T-helper 9 cell (primary cell): ENCODE results near the gene C1orf21.
"Not testable (repeated sequence)": the region's sequence is repeated elsewhere in the genome, so short reads cannot be mapped to it uniquely, and the experiment has no call there.

Source experiments
- DNase-seq: peaks from one replicate; pipeline ENCODE4 v3.0.0-alpha.2; 2020
- total RNA-seq, 2 donors: gene quantifications; one replicate each; lab custom pipeline; 2026; lab: John Stamatoyannopoulos, UW

Gene C1orf21, protein sequence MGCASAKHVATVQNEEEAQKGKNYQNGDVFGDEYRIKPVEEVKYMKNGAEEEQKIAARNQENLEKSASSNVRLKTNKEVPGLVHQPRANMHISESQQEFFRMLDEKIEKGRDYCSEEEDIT
- total RNA-seq = 0.48 to 1.3 reads per million in 2 donors

DNA sequence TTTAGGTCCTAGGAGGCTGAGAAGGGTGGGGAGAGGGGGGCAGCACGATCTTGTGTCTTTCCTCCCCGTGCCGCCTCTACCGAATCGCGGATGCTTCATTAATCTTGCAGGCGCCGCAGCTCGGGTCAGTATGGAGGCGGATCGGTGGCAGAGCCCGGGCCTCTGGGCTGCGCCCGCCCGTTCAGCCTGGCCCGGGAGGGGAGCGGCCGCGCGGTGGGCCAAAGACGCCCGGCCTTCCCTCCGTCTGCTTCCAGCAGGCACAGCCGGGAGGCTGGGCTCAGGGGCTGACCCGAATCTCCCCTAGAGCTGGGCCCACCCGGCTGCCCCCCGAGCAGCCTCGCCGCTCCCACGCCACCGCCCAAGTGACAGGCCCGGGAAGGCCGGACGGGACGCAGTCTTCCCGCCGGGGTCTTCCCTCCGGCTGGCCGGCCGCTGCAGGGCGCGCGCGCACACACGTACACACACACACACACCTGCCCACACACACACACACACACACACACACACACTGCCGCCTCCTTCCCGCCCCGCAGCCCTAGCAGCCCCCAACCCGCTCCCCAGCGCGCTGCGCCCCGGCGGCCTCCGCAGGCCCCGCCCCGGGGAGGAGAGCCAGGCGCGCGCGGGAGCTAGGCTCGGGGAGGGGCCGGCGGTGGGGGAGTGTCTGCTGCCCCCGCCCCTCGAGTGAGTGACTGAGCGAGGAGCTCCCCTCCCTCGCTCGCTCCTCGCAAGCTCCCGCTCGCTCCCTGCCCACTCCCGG lies at the start of gene C1orf21:
TSS of gene C1orf21 (plus strand) at position 718 of the 757 bp plus-strand sequence. CDS start 90,481 bp downstream, outside the sequence.
- peak; percentile 27 for DNase-seq

DNA sequence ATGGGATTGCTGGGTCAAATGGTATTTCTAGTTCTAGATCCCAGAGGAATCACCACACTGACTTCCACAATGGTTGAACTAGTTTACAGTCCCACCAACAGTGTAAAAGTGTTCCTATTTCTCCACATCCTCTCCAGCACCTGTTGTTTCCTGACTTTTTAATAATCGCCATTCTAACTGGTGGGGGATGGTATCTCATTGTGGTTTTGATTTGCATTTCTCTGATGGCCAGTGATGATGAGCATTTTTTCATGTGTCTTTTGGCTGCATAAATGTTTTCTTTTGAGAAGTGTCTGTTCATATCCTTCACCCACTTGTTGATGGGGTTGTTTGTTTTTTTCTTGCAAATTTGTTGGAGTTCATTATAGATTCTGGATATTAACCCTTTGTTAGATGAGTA lies 49.0 kb upstream of the C1orf21 start:
- DNase-seq = not testable (repeated sequence)

DNA sequence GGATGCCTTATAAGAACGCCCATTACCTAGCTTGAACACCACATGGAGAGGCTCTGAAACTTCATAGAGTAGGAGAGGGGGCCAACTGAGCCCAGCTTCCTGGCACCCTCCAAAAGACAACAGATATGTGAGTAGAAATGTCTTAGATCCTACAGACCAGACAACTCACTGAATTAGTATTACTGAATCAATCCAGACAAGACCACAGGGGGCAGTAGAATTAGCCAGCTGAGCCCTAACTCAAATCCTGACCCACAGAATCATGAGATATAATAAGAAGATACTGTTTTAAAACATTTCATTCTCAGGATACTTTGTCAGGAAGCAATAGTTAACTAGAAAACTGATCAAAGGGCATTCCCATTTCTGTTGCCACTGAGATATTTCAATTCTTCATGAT lies 45.8 kb upstream of the C1orf21 start:
- no peak for DNase-seq

DNA sequence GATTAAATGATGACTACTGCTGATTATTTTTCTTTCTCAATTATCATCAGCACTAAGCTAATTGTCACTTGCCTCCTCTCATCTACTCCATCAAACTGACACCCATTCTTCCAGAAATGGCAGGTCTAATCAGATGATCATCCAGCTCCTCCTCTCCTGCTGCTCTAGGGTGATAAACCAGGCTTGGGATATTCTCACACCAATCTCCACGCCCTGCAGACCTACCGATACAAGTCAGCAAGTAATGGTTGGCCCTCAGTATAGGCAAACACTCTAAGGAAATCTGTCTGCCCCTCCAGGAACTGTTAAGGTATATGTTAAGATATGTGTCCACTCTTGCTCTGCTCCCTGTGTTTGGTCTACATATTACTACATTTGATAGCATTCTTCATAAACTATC lies 36.3 kb upstream of the C1orf21 start:
- no peak for DNase-seq

DNA sequence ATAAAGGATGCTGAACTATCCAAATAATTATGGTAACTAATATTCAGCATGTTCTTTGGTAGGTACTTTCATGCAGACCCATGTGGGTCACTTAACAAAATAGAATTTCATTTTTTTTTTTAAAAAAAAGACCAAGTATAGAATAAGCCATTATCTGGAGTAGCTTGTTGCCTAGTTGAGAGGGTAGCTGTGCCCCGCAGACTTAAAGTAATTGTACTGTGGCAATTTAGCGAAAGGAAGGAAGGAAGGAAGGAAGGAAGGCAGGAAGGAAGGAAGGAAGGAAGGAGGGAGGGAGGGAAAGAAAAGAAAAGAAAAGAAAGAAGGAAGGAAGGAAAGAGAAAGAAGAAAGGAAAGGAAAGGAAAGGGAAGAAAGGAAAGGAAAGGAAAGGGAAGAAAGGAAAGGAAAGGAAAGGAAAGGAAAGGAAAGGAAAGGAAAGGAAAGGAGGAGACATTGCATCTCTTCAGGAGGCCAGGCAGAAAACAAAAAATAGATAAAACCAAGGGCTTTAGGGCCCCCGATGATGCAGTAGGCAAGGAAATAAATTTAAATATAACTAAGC lies 35.3 kb upstream of the C1orf21 start:
- no peak for DNase-seq

DNA sequence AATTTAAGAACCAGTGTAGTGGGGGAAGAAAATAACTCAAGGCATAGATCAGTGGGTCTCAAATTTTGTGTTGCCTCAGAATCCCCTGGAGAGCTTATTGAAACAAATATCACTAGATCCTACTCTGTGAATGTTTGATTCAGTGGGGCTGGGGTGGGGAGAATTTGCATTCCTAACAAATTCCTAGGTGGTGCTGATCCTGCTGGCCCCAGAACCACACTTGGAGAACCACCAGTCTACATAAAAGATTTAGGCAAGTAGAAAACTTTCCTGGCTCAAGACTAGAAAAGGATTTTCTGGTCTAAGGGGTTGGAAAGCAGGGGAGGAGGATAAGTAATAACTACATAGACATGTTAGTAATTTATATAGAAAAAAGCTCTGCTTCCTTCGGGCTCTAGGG lies 34.1 kb upstream of the C1orf21 start:
- DNase-seq = no peak

DNA sequence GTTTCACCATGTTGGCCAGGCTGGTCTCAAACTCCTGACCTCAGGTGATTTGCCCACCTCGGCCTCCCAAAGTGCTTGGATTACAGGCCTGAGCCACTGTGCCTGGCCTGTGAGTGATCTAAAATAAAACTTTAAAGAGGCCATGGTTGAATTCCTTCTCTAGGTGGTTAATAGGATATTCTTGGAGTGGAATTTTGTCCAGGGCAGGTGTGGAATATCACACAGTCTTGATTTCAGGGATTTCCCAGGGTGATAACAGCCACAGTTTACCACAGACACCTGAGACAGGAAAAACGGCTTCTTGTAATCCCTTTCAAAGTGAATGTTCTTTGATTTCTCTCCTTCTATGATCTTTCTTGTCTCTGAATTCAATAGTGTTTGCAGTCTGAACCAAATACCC lies 32.1 kb upstream of the C1orf21 start:
- DNase-seq = no peak

DNA sequence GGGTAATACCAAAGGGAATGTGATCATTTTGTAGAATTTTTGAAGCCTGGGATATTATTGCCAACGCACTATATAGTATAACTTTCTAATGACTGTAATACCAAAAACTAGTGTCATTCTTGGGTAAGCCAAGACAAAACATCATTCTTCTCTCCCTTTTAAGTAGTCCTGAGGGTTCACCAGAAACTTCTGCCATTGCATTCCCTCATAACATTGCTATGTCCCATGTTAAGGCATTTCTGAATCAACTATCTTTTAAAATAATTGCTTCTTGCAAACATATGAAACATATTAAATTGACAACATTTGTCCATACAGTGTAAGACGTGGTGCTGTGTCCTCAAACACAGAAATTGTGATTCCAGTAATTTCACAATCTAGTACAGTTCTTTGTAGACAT lies 29.9 kb upstream of the C1orf21 start:
- no peak for DNase-seq

DNA sequence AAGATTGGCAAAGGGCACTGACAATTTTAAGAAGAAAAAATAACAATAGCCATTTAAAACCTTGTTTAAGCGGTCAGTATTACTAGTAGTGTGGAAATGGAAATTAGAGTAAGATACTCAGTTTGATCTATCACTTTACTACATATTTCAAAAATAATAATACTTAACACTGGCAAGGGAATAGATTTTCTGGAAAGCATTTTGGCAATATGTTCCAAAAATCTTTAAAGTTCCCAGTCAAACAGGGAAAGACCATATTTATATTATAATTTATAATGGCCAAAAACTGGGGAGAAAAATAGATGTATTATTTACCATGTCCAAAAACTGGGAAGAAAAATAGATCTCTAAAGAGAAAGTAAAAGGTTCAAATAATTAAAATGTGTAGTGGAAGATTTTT lies 28.6 kb upstream of the C1orf21 start:
- DNase-seq = no peak

DNA sequence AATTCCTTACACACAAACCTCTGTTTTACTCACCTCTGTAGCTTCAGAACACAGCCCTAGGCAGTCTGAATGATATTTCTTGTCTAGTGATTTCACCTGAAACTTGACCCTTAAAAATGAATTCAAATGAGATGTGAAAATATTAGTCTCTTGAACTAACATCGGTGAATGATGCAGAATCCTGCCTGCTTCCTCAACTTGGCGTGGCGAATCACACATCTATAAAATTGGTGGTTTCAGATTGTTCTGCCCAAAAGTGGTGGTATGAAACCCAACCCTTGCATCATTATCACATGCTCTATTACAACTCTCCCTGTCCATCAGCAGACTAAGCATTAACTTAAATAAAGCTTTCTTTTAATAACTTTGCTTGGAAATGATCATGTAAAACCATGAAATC lies 26.9 kb upstream of the C1orf21 start:
- DNase-seq = no peak

DNA sequence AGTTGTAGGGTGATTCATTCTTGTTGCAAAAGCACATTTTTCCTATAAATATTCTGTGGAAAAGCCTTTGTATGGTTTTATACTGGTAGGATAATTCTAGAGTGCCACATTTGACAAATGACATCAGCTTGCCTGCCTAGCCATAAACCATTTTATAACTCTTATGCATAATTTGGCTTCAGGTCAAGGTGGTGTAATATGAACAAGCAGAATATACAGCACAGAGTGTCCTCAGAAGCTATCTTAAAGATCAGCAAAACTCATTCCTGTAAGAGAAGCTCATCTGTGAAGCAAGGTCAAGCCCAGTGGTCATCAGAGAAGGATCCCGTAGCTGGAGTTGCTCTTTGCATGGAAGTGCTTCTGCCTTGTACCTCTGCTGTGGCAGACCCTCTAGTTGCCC lies 24.0 kb upstream of the C1orf21 start:
- DNase-seq = no peak

DNA sequence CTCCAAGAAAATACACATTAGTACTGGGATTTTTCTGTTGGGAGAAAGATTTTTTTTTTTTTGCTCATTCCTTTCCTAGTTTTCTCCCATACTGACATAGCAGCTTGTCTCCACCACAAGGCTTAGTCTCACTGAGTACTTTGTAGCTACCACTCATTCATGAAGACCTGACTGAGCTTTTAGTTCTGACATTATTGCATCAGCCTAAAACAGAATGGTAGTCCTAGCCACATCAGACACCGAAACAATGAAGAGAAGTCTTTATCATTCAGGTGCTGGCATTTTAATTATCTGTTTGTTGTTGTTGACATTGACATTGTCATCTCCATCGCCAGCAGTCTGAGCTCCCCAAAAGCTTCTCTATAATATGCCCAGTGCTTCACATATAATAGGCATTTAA lies 21.1 kb upstream of the C1orf21 start:
- no peak for DNase-seq

DNA sequence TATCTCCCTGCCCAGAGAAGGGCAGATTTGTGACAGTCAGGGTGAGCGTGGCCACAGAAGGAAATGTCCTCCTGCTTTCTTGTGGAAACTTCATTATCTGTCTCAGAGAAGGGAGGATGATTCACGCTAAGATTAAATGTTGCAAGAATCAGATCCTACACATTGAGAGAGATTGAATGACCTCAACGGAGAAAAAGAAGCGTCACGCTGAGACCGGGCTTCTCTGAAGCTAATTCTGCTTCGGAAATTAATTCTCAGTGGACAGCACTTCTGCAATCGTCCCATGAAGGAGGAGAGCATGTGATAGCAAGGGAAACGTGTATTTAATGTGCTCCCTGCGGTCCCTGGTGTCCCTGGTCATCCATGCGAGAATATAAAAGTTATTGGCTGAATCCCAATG lies 19.8 kb upstream of the C1orf21 start:
- DNase-seq = no peak

DNA sequence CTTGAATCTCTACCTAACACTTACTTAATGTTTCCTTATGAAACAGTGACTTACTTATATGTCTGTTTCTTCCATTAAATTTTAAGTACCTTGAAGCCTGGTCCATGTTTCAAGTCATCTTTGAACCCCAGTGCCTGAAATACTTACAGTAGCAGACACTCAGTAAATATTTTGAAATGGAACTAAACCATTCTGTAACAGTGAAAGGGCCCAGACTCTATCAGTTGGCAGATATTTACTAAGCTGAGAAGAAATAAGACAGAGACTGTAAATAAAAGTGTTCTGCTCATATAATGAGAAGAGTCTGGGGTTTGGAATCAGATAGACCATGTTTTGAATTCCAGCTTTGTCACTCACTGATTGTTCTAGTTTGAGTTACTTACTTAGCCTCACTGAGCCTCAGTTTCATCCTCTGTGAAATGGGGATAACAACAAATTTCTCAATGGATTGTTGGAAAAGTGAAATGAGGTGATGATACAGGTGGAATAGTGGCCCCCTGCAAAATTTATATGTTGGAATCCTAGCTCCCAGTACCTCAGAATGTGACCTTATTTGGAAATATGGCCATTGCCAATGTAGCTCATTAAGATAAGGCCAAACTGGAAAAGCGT lies 19.3 kb upstream of the C1orf21 start:
- DNase-seq = no peak

DNA sequence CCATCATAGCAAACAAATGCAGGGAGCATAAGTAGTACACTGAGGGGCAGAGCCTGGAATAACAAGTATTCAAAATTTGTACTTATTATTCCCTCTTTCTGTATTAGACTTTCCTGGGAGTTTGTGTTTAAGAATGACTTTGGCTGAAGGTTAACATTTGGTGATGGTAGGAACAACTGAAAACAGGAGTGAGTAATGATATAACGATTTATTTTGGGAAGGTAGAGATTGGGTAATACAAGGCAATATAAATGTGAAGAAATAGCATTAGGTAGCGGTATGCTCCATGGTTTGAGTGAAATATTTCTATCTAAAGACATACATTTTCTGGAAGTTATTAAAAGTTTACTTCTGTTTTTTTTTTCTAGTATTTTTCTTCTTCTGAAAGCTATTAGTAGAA lies 18.5 kb upstream of the C1orf21 start:
- no peak for DNase-seq

DNA sequence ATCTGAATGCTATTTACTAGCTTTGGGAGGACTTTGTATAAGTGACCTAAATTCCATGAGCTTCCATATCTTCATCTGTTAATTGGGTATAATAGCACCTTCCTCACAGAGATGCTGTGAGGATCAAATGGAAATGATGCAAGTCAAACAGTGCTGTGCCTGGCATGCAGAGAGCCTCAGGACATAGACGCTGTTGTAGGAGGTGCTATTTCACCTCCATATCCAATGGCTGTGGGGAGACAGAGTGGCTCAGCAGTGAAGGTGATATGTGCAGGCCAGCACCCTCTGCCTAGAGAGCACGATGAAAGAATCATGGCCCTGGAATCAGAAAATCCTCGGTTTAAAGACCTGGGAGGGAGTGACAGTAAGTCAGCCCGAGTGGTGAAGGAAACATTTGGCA lies 16.0 kb upstream of the C1orf21 start:
- DNase-seq = no peak

DNA sequence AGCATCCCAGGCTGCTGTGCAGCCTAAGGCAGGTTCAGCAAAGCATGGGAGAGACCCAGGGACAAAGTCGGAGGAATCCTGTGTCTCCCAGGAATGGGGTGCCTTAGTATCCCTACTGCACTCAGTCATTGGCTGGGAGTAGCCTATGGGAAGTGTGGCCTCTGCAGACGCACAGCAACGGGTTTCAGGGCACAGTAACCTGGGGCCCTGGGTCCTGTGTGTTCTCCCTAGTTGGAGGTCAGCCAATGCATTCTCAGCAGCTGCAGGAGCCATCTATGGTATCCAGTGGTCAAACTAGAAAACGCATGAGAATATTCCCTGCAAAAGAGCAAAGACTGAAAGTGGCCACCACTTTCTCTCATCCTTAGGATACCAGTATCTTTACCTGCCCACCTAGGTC lies 13.7 kb upstream of the C1orf21 start:
- no peak for DNase-seq

DNA sequence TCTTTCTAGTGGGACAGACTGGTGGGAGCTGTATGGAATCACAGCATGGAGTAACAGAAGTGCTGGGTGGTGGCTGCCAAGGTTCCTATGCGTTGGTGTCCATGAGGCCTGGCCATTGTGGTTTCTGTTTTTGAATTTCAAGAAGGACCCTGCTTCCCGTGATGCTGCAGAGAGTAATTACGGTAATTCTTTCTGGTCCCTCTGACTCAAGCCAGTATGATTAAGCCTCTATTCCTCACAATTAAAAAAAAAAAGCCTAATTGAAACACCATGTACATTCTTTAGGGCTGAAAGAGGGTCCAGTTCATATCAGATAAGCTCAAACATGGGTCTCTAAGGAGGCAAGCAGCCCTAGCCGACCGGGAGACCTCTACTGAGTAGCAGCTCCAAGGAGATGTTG lies 10.5 kb upstream of the C1orf21 start:
- DNase-seq = no peak

DNA sequence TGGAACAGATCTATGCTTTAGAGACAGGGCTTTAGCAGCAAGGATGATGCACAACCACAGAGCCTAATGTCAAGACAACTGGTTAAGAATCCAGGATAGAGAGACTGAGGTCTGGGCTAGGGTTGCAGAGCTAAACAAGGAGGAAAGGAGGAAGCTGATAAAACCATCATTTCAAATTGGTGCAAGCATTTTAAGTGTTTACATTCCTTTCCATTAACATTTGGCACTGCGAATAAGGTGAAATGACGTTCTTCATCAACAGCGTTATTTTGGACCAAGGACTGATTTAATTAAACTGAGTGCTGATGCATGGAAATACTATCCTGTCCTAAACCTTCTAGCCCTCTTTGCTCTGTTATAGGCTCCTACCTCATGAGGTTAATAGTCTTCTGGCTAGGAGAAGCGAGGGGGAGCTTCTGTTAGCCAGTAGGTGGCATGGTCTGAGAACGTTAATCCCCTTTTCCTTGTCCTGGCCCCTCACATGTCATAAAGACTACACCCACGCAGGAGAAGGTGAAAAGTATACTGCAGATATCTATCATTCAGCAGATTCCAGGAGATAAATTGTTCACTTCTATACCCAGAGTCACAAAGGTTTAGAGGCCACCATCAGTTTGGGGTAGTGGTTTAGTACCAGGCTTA lies 7.6 kb upstream of the C1orf21 start:
- DNase-seq = no peak

DNA sequence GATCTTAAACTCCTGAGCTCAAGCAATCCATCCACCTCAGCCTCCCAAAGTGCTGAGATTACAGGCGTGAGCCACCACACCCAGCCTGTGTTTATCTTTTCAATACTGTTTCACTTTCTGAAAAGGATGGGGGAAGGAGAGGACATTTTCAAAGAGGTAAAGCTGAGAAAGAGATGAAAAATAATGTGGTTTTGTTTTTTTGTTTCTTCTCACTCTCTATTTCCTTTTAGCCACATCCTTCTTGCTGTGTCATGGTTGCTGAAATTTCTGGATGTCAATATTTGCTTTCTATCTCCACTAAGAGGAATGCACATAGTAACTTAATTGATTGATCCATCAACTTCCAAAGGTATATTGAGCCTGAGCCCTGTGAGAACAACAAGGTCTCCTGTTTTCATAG lies 6.4 kb upstream of the C1orf21 start:
- DNase-seq = no peak

DNA sequence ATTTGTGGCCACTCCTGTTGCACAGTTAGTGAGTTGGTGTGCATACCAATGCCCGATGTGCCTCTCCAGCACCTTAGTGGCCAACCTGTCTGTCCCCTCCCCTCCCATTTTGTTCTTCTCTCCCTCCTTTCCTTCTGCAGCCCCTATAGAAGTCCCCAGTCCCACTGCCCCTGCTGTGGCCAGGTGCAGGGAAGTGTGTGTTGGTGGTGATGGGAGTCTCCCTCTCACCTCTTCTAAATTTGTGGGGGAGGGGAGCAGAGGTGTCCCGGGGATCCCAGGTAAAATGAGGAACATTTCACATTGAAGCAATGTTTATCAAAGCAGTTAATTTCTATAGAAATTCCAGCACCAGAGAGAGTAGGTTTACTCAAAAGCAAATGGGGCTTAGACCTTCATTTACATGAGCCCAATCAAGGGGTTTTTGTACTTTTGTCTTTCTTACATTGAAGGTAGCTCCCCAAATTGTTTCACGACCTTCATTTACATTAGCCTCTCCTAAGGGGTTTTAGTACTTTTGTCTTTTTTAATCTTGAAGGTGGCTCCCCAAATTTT lies 3.0 kb upstream of the C1orf21 start:
- DNase-seq = no peak

DNA sequence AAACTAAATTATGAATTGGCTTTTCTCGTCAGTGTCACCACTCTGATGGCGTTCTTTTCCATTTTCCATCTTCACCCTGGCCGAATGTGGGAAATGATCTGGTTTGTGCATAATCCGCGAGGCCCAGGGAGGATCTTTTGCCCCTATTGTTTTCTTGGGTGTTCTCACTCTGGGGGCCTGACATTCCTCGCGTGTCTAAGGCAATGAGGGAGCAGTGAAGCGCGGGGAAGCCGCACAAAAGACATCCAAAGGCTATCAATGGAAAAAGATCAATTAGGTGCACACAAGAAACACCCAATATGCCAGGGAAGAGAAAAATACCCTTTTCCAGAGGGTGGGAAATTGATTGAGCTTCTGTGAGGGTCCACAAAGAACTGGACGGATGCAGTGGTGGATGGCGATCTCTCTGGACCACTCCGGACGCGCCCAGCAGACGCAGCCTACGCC lies 941 bp upstream of the C1orf21 start:
- no peak for DNase-seq

DNA sequence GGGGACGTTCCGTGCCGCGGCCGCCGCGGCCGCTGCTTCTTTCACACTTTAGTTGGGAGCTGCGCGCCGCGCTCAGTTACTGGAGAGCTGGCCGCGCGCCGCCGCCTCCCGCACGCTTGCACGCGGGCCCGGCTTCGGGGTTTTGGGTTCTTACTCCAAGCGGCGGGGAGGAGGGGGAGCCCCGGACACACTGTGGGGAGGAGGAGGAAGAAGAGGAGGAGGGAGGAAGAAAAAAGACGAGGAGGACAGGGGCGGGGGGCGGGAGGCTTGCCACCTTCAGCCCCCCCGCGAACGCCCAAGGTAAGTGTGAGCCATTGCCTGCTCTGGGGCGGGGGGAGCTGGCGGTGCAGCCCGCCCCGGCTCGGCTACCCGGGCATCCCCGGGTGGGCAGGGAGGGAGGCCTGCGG lies 243 bp downstream of the C1orf21 start:
- DNase-seq = no peak
